Activated naive CD4-positive, alpha-beta T cell treated with anti-CD3 and anti-CD28 coated beads, Interleukin-2, amount 10 ng/mL, durations not matched to agents 7 days and 5 days (primary cell): ENCODE data around the gene DAB1.

ENCODE experiments used
- CTCF ChIA-PET: fragments of 350-600 bp; sonication (Branson Sonifier 250); formaldehyde crosslinking; loops from one replicate; lab custom pipeline; 2021; ENCODE audit warnings: antibody characterized with exemption; lab: Charles Lee
- DNase-seq: peaks from one replicate; pipeline ENCODE4 v3.0.0-alpha.2; 2020
- H3K27ac Mint-ChIP-seq: one replicate; pipeline ENCODE4 v1.8.0; 2021; ENCODE audit warnings: mild to moderate bottlenecking, moderate library complexity, mixed read lengths
- H3K27me3 Mint-ChIP-seq: one replicate; pipeline ENCODE4 v1.8.0; 2021; ENCODE audit warnings: mild to moderate bottlenecking, mixed read lengths
- H3K36me3 Mint-ChIP-seq: one replicate; pipeline ENCODE4 v1.8.0; 2021; ENCODE audit warnings: mixed read lengths
- H3K4me1 Mint-ChIP-seq: one replicate; pipeline ENCODE4 v1.8.0; 2021; ENCODE audit warnings: mixed read lengths
- H3K4me3 Mint-ChIP-seq: one replicate; pipeline ENCODE4 v1.8.0; 2021; ENCODE audit warnings: mild to moderate bottlenecking, moderate library complexity, mixed read lengths
- H3K9me3 Mint-ChIP-seq: one replicate; pipeline ENCODE4 v1.8.0; 2021; ENCODE audit warnings: mixed read lengths

Gene DAB1

GRCh38 chr1:57393058-57393584 is 30.7 kb downstream of the DAB1 start:
- Mint-ChIP-seq H3K27me3 (no peaks in the 10 kb centered on the region), H3K4me1 (no peaks in the 10 kb centered on the region)
- CTCF ChIA-PET, result no interaction called here

GRCh38 chr1:57385336-57385735 is 38.5 kb downstream of the DAB1 start:
- H3K4me3 Mint-ChIP-seq, result no peak overlapping the region
- H3K4me1 Mint-ChIP-seq, result no peaks in the 10 kb centered on the region
- H3K36me3 Mint-ChIP-seq, result no peaks in the 10 kb centered on the region
- CTCF ChIA-PET, result no interaction called here
- H3K27me3 Mint-ChIP-seq, result no peaks in the 10 kb centered on the region
- DNase-seq, result no peak
- H3K27ac Mint-ChIP-seq, result no peak overlapping the region
- no peaks in the 10 kb centered on the region for H3K9me3 Mint-ChIP-seq

More at GRCh38 chr1:57393058-57393584, 30.7 kb downstream of the DAB1 start:
- H3K4me3 Mint-ChIP-seq, result no peak overlapping the region
- H3K9me3 Mint-ChIP-seq, result peaks cover 2% of the 10 kb centered on the region
- H3K27ac Mint-ChIP-seq, result no peak overlapping the region
- H3K36me3 Mint-ChIP-seq, result no peaks in the 10 kb centered on the region
- DNase-seq, result no peak

- DNase-seq, result no peak
- Mint-ChIP-seq H3K4me3 (no peak overlapping the region), H3K36me3 (no peaks in the 10 kb centered on the region), H3K27me3 (no peaks in the 10 kb centered on the region), H3K27ac (no peak overlapping the region), H3K4me1 (no peaks in the 10 kb centered on the region), H3K9me3 (no peaks in the 10 kb centered on the region)
- CTCF ChIA-PET, result no interaction called here
These were observed 39.0 kb downstream of the DAB1 start for GRCh38 chr1:57384901-57385300.

- Mint-ChIP-seq H3K27ac (no peak overlapping the region), H3K36me3 (no peaks in the 10 kb centered on the region), H3K4me3 (no peak overlapping the region), H3K4me1 (no peaks in the 10 kb centered on the region), H3K27me3 (no peaks in the 10 kb centered on the region), H3K9me3 (no peaks in the 10 kb centered on the region)
- DNase-seq, result no peak
- CTCF ChIA-PET, result no interaction called here
These were observed 39.6 kb downstream of the DAB1 start for GRCh38 chr1:57384284-57384683.

GRCh38 chr1:57381871-57382270 is 42.0 kb downstream of the DAB1 start:
- H3K9me3 Mint-ChIP-seq, result no peaks in the 10 kb centered on the region
- no peaks in the 10 kb centered on the region for H3K36me3 Mint-ChIP-seq
- H3K4me1 Mint-ChIP-seq, result no peaks in the 10 kb centered on the region
- CTCF ChIA-PET, result no interaction called here
- DNase-seq, result no peak
- H3K27me3 Mint-ChIP-seq, result no peaks in the 10 kb centered on the region
- H3K27ac Mint-ChIP-seq, result no peak overlapping the region
- H3K4me3 Mint-ChIP-seq, result no peak overlapping the region

GRCh38 chr1:57381426-57381825 is 42.4 kb downstream of the DAB1 start:
- CTCF ChIA-PET, result no interaction called here
- H3K4me1 Mint-ChIP-seq, result no peaks in the 10 kb centered on the region
- no peaks in the 10 kb centered on the region for H3K36me3 Mint-ChIP-seq
- DNase-seq, result no peak
- no peak overlapping the region for H3K27ac Mint-ChIP-seq
- no peak overlapping the region for H3K4me3 Mint-ChIP-seq
- H3K27me3 Mint-ChIP-seq, result no peaks in the 10 kb centered on the region
- no peaks in the 10 kb centered on the region for H3K9me3 Mint-ChIP-seq

GRCh38 chr1:57380923-57381322 is 42.9 kb downstream of the DAB1 start:
- no peak for DNase-seq

GRCh38 chr1:57378534-57378933 is 45.3 kb downstream of the DAB1 start:
- Mint-ChIP-seq H3K36me3 (no peaks in the 10 kb centered on the region), H3K27ac (no peak overlapping the region), H3K4me3 (no peak overlapping the region), H3K27me3 (no peaks in the 10 kb centered on the region), H3K9me3 (no peaks in the 10 kb centered on the region), H3K4me1 (no peaks in the 10 kb centered on the region)
- CTCF ChIA-PET, result interaction anchor here (0.6 kb wide), 1 partner anchor 1954 kb away, joined by 3 read pairs; no protein-coding TSS in a partner anchor
- DNase-seq, result no peak

More at GRCh38 chr1:57380923-57381322, 42.9 kb downstream of the DAB1 start:
- CTCF ChIA-PET, result no interaction called here
- Mint-ChIP-seq H3K27me3 (no peaks in the 10 kb centered on the region), H3K9me3 (no peaks in the 10 kb centered on the region), H3K4me1 (no peaks in the 10 kb centered on the region), H3K4me3 (no peak overlapping the region), H3K36me3 (no peaks in the 10 kb centered on the region), H3K27ac (no peak overlapping the region)

- Mint-ChIP-seq H3K9me3 (no peaks in the 10 kb centered on the region), H3K27ac (no peak overlapping the region), H3K27me3 (no peaks in the 10 kb centered on the region), H3K4me3 (no peak overlapping the region), H3K36me3 (no peaks in the 10 kb centered on the region), H3K4me1 (no peaks in the 10 kb centered on the region)
- DNase-seq, result no peak
- CTCF ChIA-PET, result no interaction called here
These were observed 46.3 kb downstream of the DAB1 start for GRCh38 chr1:57377339-57378139.

- Mint-ChIP-seq H3K4me3 (no peak overlapping the region), H3K27ac (no peak overlapping the region), H3K9me3 (no peaks in the 10 kb centered on the region), H3K27me3 (no peaks in the 10 kb centered on the region), H3K36me3 (no peaks in the 10 kb centered on the region), H3K4me1 (no peaks in the 10 kb centered on the region)
- CTCF ChIA-PET, result no interaction called here
- DNase-seq, result no peak
These were observed 47.8 kb downstream of the DAB1 start for GRCh38 chr1:57376041-57376440.

GRCh38 chr1:57369889-57370288 is 54.0 kb downstream of the DAB1 start:
- H3K27me3 Mint-ChIP-seq, result no peaks in the 10 kb centered on the region
- no peaks in the 10 kb centered on the region for H3K36me3 Mint-ChIP-seq
- H3K4me3 Mint-ChIP-seq, result no peak overlapping the region
- H3K27ac Mint-ChIP-seq, result no peak overlapping the region
- H3K4me1 Mint-ChIP-seq, result no peaks in the 10 kb centered on the region
- peaks cover 9% of the 10 kb centered on the region for H3K9me3 Mint-ChIP-seq
- DNase-seq, result no peak
- CTCF ChIA-PET, result no interaction called here

- H3K27ac Mint-ChIP-seq, result no peak overlapping the region
- H3K36me3 Mint-ChIP-seq, result no peaks in the 10 kb centered on the region
- no peak for DNase-seq
- H3K27me3 Mint-ChIP-seq, result no peaks in the 10 kb centered on the region
- peaks cover 9% of the 10 kb centered on the region for H3K9me3 Mint-ChIP-seq
- no peak overlapping the region for H3K4me3 Mint-ChIP-seq
- CTCF ChIA-PET, result no interaction called here
- H3K4me1 Mint-ChIP-seq, result no peaks in the 10 kb centered on the region
These were observed 55.9 kb downstream of the DAB1 start for GRCh38 chr1:57367945-57368344.

GRCh38 chr1:57363643-57364042 is 60.2 kb downstream of the DAB1 start:
- Mint-ChIP-seq H3K36me3 (no peaks in the 10 kb centered on the region), H3K27ac (no peak overlapping the region), H3K4me3 (no peak overlapping the region), H3K9me3 (peaks cover 5% of the 10 kb centered on the region), H3K4me1 (no peaks in the 10 kb centered on the region), H3K27me3 (no peaks in the 10 kb centered on the region)
- DNase-seq, result no peak
- CTCF ChIA-PET, result no interaction called here

GRCh38 chr1:57363165-57363564 is 60.7 kb downstream of the DAB1 start:
- H3K9me3 Mint-ChIP-seq, result peaks cover 4% of the 10 kb centered on the region
- CTCF ChIA-PET, result no interaction called here
- DNase-seq, result no peak
- no peaks in the 10 kb centered on the region for H3K36me3 Mint-ChIP-seq
- no peaks in the 10 kb centered on the region for H3K27me3 Mint-ChIP-seq
- H3K4me1 Mint-ChIP-seq, result no peaks in the 10 kb centered on the region
- H3K4me3 Mint-ChIP-seq, result no peak overlapping the region
- H3K27ac Mint-ChIP-seq, result no peak overlapping the region

- no peak overlapping the region for H3K27ac Mint-ChIP-seq
- no peaks in the 10 kb centered on the region for H3K4me1 Mint-ChIP-seq
- no peak for DNase-seq
- H3K36me3 Mint-ChIP-seq, result no peaks in the 10 kb centered on the region
- H3K9me3 Mint-ChIP-seq, result peaks cover 2% of the 10 kb centered on the region
- CTCF ChIA-PET, result no interaction called here
- H3K27me3 Mint-ChIP-seq, result no peaks in the 10 kb centered on the region
- no peak overlapping the region for H3K4me3 Mint-ChIP-seq
These were observed 61.4 kb downstream of the DAB1 start for GRCh38 chr1:57362480-57362879.
